ENCODE measurements around the gene PPP3CB. TPM values are rescaled to one million over a fixed set of nuclear protein-coding genes. Genes with fewer than 3 reads are reported as not detected.

Gene PPP3CB
- total RNA-seq, 2 experiments from 2014 or later = 41.7 to 42.2 TPM

DNA sequence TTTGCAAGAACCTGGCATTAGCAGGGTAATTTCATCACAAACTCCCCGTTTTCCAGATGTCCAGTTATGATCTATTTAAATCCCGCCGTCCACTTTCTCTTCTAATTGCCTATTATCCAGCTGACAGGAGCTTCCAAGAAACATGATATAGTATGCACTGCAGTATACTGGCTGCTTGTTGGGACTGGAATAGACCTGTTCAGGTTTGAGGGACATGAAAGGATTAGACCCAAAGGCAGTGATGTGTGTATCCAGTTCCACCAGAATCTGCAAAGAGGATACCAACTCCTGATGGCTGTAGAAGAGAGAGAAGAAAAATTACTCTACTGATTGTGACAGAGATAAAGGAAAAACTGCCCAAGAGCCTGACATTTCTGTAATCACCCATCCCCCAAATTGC lies 71.3 kb downstream of the PPP3CB start:
- Mint-ChIP-seq H3K4me1 (no peaks in the 10 kb centered on the region), H3K4me3 (no peak overlapping the region), H3K36me3 (peaks cover 29% of the 10 kb centered on the region), H3K27ac (no peak overlapping the region), H3K9me3 (no peaks in the 10 kb centered on the region), H3K27me3 (no peaks in the 10 kb centered on the region)
- POLR2A ChIA-PET = interaction anchor here (0.8 kb wide), 1 partner anchor 52 kb away, joined by 4 read pairs; no protein-coding TSS in a partner anchor
- DNase-seq (no peak), ATAC-seq (ENCODE audit: low read depth) (no peak)

DNA sequence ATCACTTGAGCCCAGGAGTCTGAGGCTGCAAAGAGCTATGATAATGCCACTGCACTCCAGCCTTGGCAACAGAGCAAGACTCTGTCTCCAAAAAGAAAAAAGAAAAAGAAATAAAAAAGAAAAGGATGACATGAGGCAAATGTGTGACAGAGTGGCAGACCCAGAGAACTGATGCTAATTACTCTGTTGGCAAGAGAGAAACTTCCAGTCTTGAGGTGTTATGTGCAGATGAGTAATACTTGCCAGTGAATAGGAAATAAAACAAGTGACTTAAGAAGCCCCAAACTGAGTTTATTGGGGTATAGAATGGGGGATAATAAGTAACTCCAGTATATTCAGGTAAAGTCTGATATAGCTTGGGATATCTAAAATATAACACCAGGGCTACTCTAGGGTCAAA lies 72.5 kb downstream of the PPP3CB start:
- Mint-ChIP-seq H3K27ac (no peak overlapping the region), H3K4me1 (no peaks in the 10 kb centered on the region), H3K9me3 (no peaks in the 10 kb centered on the region), H3K36me3 (peaks cover 29% of the 10 kb centered on the region), H3K4me3 (no peak overlapping the region), H3K27me3 (no peaks in the 10 kb centered on the region)
- no peak for ATAC-seq (ENCODE audit: low read depth)
- POLR2A ChIA-PET = no interaction called here
- no peak for DNase-seq

DNA sequence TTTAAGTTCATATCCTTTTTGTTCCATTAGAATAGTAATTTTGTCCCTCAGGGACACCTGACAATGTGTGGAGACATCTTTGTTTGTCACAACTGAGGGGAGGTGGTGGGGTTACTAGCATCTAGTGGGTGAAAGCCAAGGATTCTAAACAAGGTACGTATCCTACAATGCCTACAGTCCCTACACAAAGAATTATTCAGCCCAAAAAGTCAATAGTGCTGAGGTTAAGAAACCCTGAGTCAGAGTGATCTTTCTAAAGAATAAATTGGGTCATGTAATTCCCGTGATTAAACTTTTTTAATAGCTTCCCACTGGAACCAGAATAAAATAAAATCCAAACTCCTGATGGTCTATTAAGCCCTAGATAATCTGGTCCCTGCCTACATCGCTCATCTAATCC lies 79.3 kb downstream of the PPP3CB start:
- Mint-ChIP-seq H3K4me1 (peaks cover 13% of the 10 kb centered on the region), H3K27me3 (peaks cover 2% of the 10 kb centered on the region), H3K4me3 (no peak overlapping the region), H3K9me3 (no peaks in the 10 kb centered on the region), H3K36me3 (peaks cover 4% of the 10 kb centered on the region), H3K27ac (no peak overlapping the region)
- DNase-seq (no peak), ATAC-seq (ENCODE audit: low read depth) (no peak)
- POLR2A ChIA-PET = no interaction called here

DNA sequence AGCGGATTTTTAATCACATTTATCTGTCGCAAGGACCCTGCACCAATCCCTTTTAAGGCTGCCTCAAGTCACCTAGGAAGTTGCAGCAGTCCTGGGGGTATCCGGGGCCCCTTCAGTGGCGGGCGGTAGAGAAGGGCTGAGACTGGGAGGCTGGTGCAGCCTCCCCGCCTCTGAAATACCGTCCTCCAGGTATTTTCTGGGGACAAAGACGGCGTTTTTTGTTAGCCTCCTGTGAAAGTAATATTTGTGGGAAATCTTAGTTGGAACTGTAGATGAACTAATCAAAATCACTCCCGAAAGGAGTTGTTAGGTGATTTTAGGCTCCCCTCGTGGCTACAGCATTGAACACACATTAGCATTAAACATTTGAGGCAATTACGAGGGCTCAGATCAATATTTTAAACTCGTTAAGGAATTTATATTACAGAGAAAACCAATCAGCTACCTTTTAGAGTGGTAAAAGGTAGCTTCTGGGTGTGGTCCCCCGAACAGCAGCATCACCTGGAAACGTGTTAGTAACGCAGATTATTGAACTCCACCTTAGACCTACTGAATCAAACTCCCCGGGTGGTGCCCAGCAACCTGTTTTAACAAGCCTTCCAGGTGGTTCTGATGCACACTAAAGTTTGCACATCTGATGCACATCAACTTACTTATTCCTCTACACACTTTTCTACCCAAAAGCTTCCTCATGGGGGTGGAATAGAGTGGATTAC lies 81.4 kb downstream of the PPP3CB start:
- DNase-seq = no peak
- Mint-ChIP-seq H3K9me3 (no peaks in the 10 kb centered on the region), H3K4me1 (peaks cover 24% of the 10 kb centered on the region), H3K27ac (peak overlapping the region; percentile 58), H3K27me3 (peaks cover 2% of the 10 kb centered on the region), H3K4me3 (peak overlapping the region; percentile 94), H3K36me3 (peaks cover 16% of the 10 kb centered on the region)
- POLR2A ChIA-PET = interaction anchor here (1.0 to 2.3 kb wide), 3 partner anchors 81 to 167 kb away, joined by 4 to 11 read pairs (median 8); partner anchors contain the start of genes DNAJC9 and PPP3CB
- peak; percentile 44 for ATAC-seq (ENCODE audit: low read depth)

DNA sequence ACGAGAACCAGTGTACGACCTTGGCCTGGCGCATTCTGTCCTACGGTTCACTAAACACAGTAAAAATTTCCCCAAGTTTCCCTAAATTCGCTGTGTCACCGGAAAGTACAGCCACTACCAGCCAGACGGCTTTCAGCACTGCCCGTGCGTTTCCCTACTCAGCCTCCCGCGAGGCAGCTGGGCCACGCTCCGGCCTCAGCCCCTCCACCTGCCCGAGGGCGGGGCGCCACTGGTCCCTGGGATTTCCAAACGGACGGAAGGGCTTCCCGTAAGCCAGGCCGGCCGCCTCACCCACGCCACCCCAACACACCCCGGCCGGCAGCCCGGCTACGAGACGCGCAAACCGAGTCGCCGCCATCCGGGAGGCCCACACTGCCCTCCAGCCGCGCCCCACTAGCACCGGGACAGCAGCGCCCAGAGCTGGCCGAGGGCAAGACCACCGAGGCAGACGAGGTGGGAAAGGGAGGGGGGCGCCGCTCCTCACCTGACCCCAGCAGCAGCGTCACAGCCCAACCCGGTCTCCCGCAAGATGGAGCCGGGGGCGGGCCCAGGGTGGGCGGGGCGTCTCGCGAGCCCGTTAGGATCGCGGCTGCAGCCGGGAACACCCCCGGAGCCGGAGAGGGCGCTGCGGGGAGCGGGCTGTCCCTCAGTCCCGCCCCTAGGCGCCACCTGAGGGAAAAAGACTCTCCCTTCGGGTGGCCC lies 82.1 kb downstream of the PPP3CB start, which contains the start of gene ANXA7:
Gene ANXA7 (minus strand): TSS at position 531 of the 702 bp plus-strand sequence. CDS start 13,202 bp downstream, outside the sequence.
- Mint-ChIP-seq H3K27ac (peak within 1 kb of the TSS; percentile 90), H3K36me3 (peaks cover 20% of the 10 kb centered on the region), H3K27me3 (peaks cover 2% of the 10 kb centered on the region), H3K4me3 (peak within 1 kb of the TSS; percentile 94), H3K4me1 (peaks cover 31% of the 10 kb centered on the region), H3K9me3 (no peaks in the 10 kb centered on the region)
- DNase-seq (peak; percentile 92), ATAC-seq (ENCODE audit: low read depth) (peak; percentile 97)
- POLR2A ChIA-PET = interaction anchor here (0.9 to 2.3 kb wide), 5 partner anchors 55 to 169 kb away, joined by 6 to 11 read pairs (median 8); partner anchors contain the start of genes CFAP70, DNAJC9, MRPS16 and PPP3CB

DNA sequence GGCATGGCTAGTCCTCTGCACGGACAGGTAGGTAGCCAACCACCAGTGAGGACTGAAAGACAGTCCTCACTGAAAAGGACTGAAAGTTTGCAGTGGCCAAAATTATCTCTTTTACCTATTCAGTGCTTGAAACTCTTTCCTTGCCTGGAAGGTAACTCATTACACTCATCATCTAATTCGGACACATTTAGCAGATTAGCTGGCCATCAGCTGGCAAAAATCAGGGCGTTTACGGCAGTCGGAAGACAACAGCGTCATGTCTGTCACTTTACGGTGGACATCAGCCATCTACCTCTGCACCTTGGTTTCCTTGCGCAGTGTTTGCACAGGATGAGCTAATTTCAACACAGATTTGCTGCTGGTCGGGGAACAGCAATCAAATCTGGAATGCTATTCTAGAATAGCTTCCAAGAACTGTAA lies 82.7 kb downstream of the PPP3CB start:
- Mint-ChIP-seq H3K36me3 (peaks cover 20% of the 10 kb centered on the region), H3K9me3 (no peaks in the 10 kb centered on the region), H3K4me3 (peak overlapping the region; percentile 94), H3K27ac (peak overlapping the region; percentile 90), H3K27me3 (peaks cover 2% of the 10 kb centered on the region), H3K4me1 (peaks cover 31% of the 10 kb centered on the region)
- no peak for DNase-seq
- ATAC-seq (ENCODE audit: low read depth) = peak; percentile 34
- POLR2A ChIA-PET = interaction anchor here (0.9 to 2.3 kb wide), 6 partner anchors 23 to 168 kb away, joined by 6 to 11 read pairs (median 8); partner anchors contain the start of genes CFAP70, DNAJC9, MRPS16 and PPP3CB

DNA sequence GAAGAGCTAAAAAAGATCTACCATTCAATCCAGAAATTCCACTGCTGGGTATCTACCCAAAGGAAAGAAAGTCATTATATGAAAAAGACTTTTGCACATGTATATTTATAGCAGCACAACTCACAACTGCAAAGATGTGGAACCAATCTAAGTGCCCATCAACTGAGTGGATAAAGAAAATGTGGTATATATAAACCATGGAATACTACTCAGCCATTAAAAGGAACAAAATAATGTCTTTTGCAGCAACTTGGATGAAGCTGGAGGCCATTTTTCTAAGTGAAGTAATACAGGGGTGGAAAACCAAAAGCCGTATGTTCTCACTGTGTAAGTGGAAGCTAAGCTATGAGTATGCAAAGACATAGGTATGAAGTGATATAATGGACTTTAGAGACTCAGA lies 84.9 kb downstream of the PPP3CB start:
- peaks cover 27% of the 10 kb centered on the region for H3K36me3 Mint-ChIP-seq
- no peaks in the 10 kb centered on the region for H3K9me3 Mint-ChIP-seq
- no peak overlapping the region for H3K4me3 Mint-ChIP-seq
- no peak overlapping the region for H3K27ac Mint-ChIP-seq
- no peak for ATAC-seq (ENCODE audit: low read depth)
- DNase-seq = no peak
- POLR2A ChIA-PET = interaction anchor here (0.6 to 0.7 kb wide), 2 partner anchors 68 to 1564 kb away, joined by 5 read pairs; no protein-coding TSS in a partner anchor
- peaks cover 2% of the 10 kb centered on the region for H3K27me3 Mint-ChIP-seq
- H3K4me1 Mint-ChIP-seq = peaks cover 32% of the 10 kb centered on the region

DNA sequence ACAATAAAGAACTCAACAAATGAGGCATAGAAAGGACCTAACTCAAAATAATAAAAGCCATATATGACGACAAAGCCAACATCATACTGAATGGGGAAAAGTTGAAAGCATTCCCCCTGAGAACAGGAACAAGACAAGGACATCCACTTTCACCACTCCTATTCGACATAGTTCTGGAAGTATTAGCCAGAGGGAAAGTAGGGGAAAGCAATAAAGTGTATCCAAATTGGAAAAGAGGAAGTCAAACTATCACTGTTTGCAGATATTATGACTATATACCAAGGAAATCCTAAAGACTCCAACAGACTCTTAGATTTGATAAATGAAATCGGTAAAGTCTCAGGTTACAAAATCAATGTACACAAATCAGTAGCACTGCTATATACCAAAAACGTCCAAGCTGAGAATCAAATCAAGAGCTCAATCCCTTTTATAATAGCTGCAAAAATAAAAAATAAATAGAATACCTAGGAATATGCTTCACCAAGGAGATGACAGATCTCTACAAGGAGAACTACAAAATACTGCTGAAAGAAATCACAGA lies 86.8 kb downstream of the PPP3CB start:
- POLR2A ChIA-PET = no interaction called here
- no peak for DNase-seq
- Mint-ChIP-seq H3K9me3 (no peaks in the 10 kb centered on the region), H3K4me3 (no peak overlapping the region), H3K36me3 (peaks cover 29% of the 10 kb centered on the region), H3K27ac (no peak overlapping the region), H3K27me3 (no peaks in the 10 kb centered on the region), H3K4me1 (peaks cover 26% of the 10 kb centered on the region)
- ATAC-seq (ENCODE audit: low read depth) = no peak

DNA sequence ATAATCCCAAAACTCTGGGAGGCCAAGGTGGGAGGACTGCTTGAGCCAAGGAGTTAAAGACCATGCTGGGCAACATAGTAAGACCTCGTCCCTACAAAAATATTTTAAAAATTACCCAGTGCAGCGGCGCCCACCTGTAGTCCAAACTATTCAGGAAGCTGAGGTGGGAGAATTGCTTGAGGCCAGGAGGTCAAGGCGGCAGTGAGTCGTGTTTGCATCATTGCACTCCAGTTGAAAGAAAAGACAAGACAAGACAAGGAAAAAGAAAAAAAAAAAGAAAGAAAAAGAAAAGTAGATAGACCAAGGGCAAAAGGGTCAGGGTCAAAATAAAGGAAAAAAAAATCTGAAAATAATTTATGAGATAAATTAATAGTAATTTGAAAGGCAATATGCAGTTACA lies 87.8 kb downstream of the PPP3CB start:
- Mint-ChIP-seq H3K4me3 (no peak overlapping the region), H3K27me3 (no peaks in the 10 kb centered on the region), H3K27ac (no peak overlapping the region), H3K4me1 (peaks cover 25% of the 10 kb centered on the region), H3K36me3 (peaks cover 28% of the 10 kb centered on the region), H3K9me3 (no peaks in the 10 kb centered on the region)
- no peak for ATAC-seq (ENCODE audit: low read depth)
- POLR2A ChIA-PET = no interaction called here
- DNase-seq = no peak

DNA sequence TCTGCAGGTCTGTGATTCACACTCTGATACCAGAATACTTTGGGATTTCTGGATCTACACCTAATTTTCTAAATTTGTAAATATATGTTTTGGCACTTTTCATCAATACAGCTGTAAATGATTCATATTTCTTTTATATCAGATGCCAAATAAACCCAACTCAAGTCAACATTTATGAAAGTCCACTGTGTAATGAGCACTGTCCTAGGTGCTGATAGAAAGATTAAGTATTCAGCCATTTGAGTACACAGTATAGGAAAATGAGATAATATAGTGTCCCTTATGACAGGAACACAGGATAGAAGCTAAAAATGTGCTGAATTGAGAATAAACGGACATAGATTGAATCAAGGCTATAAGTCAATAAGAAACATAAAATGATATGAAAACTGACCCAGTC lies 88.3 kb downstream of the PPP3CB start:
- Mint-ChIP-seq H3K4me1 (peaks cover 22% of the 10 kb centered on the region), H3K27ac (no peak overlapping the region), H3K4me3 (no peak overlapping the region), H3K36me3 (peaks cover 26% of the 10 kb centered on the region), H3K9me3 (no peaks in the 10 kb centered on the region), H3K27me3 (no peaks in the 10 kb centered on the region)
- POLR2A ChIA-PET = no interaction called here
- ATAC-seq (ENCODE audit: low read depth) (no peak), DNase-seq (no peak)

DNA sequence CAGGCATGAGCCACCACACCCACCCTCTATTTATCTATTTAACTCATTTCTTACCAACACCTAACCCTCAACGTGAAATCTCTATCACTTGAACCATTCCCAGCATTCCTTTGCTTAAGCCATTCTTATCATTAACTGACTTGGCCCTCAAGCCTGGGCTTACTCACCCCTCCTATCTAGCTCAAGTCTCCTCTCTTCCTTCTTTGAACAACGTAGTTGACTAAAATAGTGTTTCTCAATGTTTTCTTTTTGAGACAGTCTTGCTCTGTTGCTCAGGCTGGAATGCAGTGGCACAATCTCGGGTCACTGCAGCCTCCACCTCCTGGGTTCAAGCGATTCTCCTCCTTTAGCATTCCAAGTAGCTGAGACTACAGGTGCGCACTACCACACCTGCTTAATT lies 89.0 kb downstream of the PPP3CB start:
- H3K27me3 Mint-ChIP-seq = no peaks in the 10 kb centered on the region
- no peak for DNase-seq
- peaks cover 20% of the 10 kb centered on the region for H3K4me1 Mint-ChIP-seq
- POLR2A ChIA-PET = no interaction called here
- no peak for ATAC-seq (ENCODE audit: low read depth)
- no peaks in the 10 kb centered on the region for H3K9me3 Mint-ChIP-seq
- H3K4me3 Mint-ChIP-seq = no peak overlapping the region
- H3K36me3 Mint-ChIP-seq = peaks cover 26% of the 10 kb centered on the region
- H3K27ac Mint-ChIP-seq = no peak overlapping the region

DNA sequence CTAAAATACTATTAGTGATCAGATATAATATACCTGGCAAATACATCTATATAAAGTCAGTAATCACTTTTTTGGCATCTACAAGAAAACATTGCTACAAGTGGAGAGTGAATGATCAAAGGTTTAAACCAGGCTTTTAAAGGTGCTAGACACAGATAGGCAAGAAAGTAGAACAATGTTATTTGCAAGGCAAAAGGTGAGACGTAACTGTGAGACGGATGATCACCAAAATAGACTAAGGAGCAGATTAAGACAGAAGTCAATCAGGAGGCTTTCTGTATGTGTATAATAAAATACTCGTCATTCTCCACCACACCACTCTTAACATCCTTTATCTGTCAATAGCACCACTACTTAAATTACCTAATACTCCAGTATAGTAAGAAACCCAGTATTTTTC lies 90.3 kb downstream of the PPP3CB start:
- POLR2A ChIA-PET = no interaction called here
- ATAC-seq (ENCODE audit: low read depth) (no peak), DNase-seq (no peak)
- peaks cover 18% of the 10 kb centered on the region for H3K36me3 Mint-ChIP-seq
- no peak overlapping the region for H3K27ac Mint-ChIP-seq
- H3K4me1 Mint-ChIP-seq = peaks cover 16% of the 10 kb centered on the region
- no peaks in the 10 kb centered on the region for H3K27me3 Mint-ChIP-seq
- H3K4me3 Mint-ChIP-seq = no peak overlapping the region
- H3K9me3 Mint-ChIP-seq = no peaks in the 10 kb centered on the region

DNA sequence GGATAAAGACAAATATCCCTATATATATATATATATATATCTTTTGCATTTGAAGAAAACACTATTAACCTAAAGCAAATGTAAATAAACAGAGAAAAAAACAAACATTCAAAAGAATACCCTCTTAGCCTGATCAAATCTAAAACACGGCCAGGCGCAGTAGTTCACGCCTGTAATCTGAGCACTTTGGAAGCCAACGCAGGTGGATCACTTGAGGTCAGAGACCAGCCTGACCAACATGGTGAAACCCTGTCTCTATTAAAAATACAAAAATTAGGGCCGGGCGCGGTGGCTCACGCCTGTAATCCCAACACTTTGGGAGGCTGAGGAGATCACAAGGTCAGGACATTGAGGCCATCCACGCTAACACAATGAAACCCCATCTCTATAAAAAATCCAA lies 91.1 kb downstream of the PPP3CB start:
- peaks cover 16% of the 10 kb centered on the region for H3K36me3 Mint-ChIP-seq
- H3K4me1 Mint-ChIP-seq = peaks cover 11% of the 10 kb centered on the region
- POLR2A ChIA-PET = no interaction called here

More for the DNA sequence above, 91.1 kb downstream of the PPP3CB start:
- DNase-seq (no peak), ATAC-seq (ENCODE audit: low read depth) (no peak)
- Mint-ChIP-seq H3K27me3 (no peaks in the 10 kb centered on the region), H3K27ac (no peak overlapping the region), H3K9me3 (no peaks in the 10 kb centered on the region), H3K4me3 (no peak overlapping the region)

Data from activated naive CD8-positive, alpha-beta T cell treated with anti-CD3 and anti-CD28 coated beads, Interleukin-2, amount 10 ng/mL, durations not matched to agents 7 days and 5 days (primary cell).